HL-60 (cell line): ENCODE results near the gene CD151.

Source experiments
- CTCF ChIP-seq: IDR thresholded peaks from one replicate; pipeline ENCODE4 v1.5.1; 2011; ENCODE audit warnings: low read length, control low read depth, inconsistent platforms; ENCODE audit not compliant: insufficient read depth
- GABPA ChIP-seq: IDR thresholded peaks from 2 replicates; pipeline ENCODE4 v1.6.1; 2012; ENCODE audit warnings: low read depth
- POLR2AphosphoS5 ChIP-seq: IDR thresholded peaks from 2 replicates; pipeline ENCODE4 v1.6.1; 2012; ENCODE audit warnings: low read depth
- REST ChIP-seq: IDR thresholded peaks from 2 replicates; pipeline ENCODE4 v1.6.1; 2012; ENCODE audit warnings: low read depth; ENCODE audit not compliant: insufficient replicate concordance
- SPI1 ChIP-seq: IDR thresholded peaks from 2 replicates; pipeline ENCODE4 v1.6.1; 2012; ENCODE audit warnings: low read depth, mild to moderate bottlenecking, borderline replicate concordance

- TF ChIP-seq CTCF = no peak
- TF ChIP-seq SPI1 = no peak
- TF ChIP-seq REST = no peak
- no peak for TF ChIP-seq POLR2AphosphoS5
- TF ChIP-seq GABPA = no peak
Measured at GRCh38 chr11:860234-861104, 27.7 kb downstream of the CD151 start.
